DND-41 (cell line): ENCODE results near the gene CACNA2D1.
"Not testable (repeated sequence)": the region's sequence is repeated elsewhere in the genome, so short reads cannot be mapped to it uniquely, and the experiment has no call there.

Experiments
- ATAC-seq: fragments of 200-7000 bp; cut with Tn5 transposase; 3 replicates; pipeline ENCODE4 v1.9.1; 2021; ENCODE audit warnings: low read depth; ENCODE audit not compliant: insufficient read depth
- DNase-seq: peaks from one replicate; pipeline ENCODE4 v3.0.0-alpha.2; 2020
- H2AFZ ChIP-seq: 2 replicates; pipeline ENCODE4 v1.6.0; 2012; ENCODE audit warnings: low read depth, low read length
- H3K27ac ChIP-seq: 2 replicates; pipeline ENCODE4 v1.5.1; 2012; ENCODE audit warnings: low read length, inconsistent platforms
- H3K27me3 ChIP-seq: fragments of 200-600 bp; sonication (generic); 2 replicates; pipeline ENCODE4 v1.6.0; 2012; ENCODE audit warnings: low read length, mild to moderate bottlenecking, inconsistent platforms; ENCODE audit not compliant: insufficient read depth, poor library complexity
- H3K36me3 ChIP-seq: 2 replicates; pipeline ENCODE4 v1.5.1; 2012; ENCODE audit warnings: low read length, inconsistent platforms; ENCODE audit not compliant: insufficient read depth
- H3K4me1 ChIP-seq: 2 replicates; pipeline ENCODE4 v1.5.1; 2012; ENCODE audit warnings: mild to moderate bottlenecking, low read length; ENCODE audit not compliant: insufficient read depth
- H3K4me2 ChIP-seq: 2 replicates; pipeline ENCODE4 v1.6.0; 2012; ENCODE audit warnings: mild to moderate bottlenecking, moderate library complexity, low read length, inconsistent platforms; ENCODE audit not compliant: insufficient read depth
- H3K4me3 ChIP-seq, 2 experiments: fragments of 200-600 bp in 1 of 2; shearing (Covaris generic) in 1 of 2; 2 replicates each; pipeline ENCODE4 v1.5.1; 2012 to 2016; ENCODE audit warnings: inconsistent platforms in 2 of 2, low read length in 2 of 2, mild to moderate bottlenecking in 2 of 2, low read depth in 1 of 2, moderate library complexity in 1 of 2
- H3K79me2 ChIP-seq: 2 replicates; pipeline ENCODE4 v1.6.0; 2012; ENCODE audit warnings: low read length, inconsistent platforms; ENCODE audit not compliant: insufficient read depth
- H3K9ac ChIP-seq: 2 replicates; pipeline ENCODE4 v1.6.0; 2012; ENCODE audit warnings: low read depth, mild to moderate bottlenecking, inconsistent platforms, low read length, moderate library complexity
- H3K9me3 ChIP-seq: 2 replicates; pipeline ENCODE4 v1.5.1; 2012; ENCODE audit warnings: low read length, moderate library complexity, mild to moderate bottlenecking, inconsistent platforms; ENCODE audit not compliant: insufficient read depth, severe bottlenecking
- H4K20me1 ChIP-seq: 2 replicates; pipeline ENCODE4 v1.6.0; 2012; ENCODE audit warnings: low read length; ENCODE audit not compliant: insufficient read depth
- CTCF ChIP-seq: IDR thresholded peaks from 2 replicates; pipeline ENCODE4 v1.5.1; 2012; ENCODE audit warnings: borderline replicate concordance, low read length, moderate library complexity, mild to moderate bottlenecking; ENCODE audit not compliant: poor library complexity, severe bottlenecking; ENCODE audit errors: extremely low read depth
- EZH2 ChIP-seq: IDR thresholded peaks from 3 replicates; pipeline ENCODE4 v1.6.1; 2012; ENCODE audit warnings: borderline replicate concordance, low read depth, mild to moderate bottlenecking, moderate library complexity, low read length, inconsistent platforms; ENCODE audit not compliant: severe bottlenecking

The CACNA2D1 gene

DNA sequence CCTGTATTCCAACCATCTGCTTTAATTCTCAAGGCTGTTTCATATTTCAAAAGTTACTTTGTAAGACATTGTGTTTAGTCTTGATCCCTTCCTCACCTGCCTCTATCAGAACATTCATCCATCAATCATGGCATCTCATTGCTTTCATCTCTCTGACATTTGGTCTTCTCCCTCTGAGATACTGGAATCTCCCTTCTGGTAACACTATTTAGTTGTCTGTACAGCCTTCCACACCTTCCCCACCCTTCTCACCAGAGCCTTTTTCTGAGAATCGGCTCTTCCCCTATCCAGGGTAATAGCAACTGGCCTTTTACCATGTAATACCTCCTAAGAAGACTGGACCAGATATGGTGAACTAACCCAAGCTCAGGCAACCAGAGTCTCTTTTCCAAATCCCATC is 10.1 kb downstream of the CACNA2D1 start:
- H3K9me3 ChIP-seq, result no peaks in the 10 kb centered on the region
- H2AFZ ChIP-seq, result no peak overlapping the region
- ATAC-seq, result no peak
- H3K4me3 ChIP-seq, result no peak overlapping the region
- H3K79me2 ChIP-seq, result no peaks in the 10 kb centered on the region
- DNase-seq, result no peak
- H3K9ac ChIP-seq, result no peak overlapping the region
- TF ChIP-seq CTCF (no peak), EZH2 (no peak)
- H4K20me1 ChIP-seq, result no peaks in the 10 kb centered on the region
- no peaks in the 10 kb centered on the region for H3K27me3 ChIP-seq
- no peak overlapping the region for H3K4me2 ChIP-seq
- H3K36me3 ChIP-seq, result no peaks in the 10 kb centered on the region
- no peak overlapping the region for H3K27ac ChIP-seq
- no peaks in the 10 kb centered on the region for H3K4me1 ChIP-seq

DNA sequence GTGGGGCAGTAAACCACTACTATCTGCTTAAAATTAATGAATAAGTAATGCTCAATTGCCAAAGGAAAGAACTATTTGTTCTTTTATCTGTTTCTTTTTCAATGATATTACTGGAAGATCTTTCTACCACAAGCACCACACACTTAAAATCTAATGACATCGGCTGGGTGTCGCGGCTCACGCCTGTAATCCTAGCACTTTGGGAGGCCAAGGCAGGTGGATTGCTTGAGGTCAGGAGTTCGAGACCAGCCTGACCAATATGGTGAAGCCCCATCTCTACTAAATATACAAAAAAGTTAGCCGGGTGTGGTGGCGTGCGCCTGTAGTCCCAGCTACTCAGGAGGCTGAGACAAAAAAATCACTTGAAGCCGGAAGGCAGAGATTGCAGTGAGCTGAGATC is 10.8 kb downstream of the CACNA2D1 start:
- not testable (repeated sequence) for H4K20me1 ChIP-seq, H3K4me2 ChIP-seq, DNase-seq, H3K79me2 ChIP-seq, H2AFZ ChIP-seq, H3K27me3 ChIP-seq, H3K4me1 ChIP-seq, H3K36me3 ChIP-seq, H3K27ac ChIP-seq, H3K9ac ChIP-seq, H3K4me3 ChIP-seq, H3K9me3 ChIP-seq, ATAC-seq

DNA sequence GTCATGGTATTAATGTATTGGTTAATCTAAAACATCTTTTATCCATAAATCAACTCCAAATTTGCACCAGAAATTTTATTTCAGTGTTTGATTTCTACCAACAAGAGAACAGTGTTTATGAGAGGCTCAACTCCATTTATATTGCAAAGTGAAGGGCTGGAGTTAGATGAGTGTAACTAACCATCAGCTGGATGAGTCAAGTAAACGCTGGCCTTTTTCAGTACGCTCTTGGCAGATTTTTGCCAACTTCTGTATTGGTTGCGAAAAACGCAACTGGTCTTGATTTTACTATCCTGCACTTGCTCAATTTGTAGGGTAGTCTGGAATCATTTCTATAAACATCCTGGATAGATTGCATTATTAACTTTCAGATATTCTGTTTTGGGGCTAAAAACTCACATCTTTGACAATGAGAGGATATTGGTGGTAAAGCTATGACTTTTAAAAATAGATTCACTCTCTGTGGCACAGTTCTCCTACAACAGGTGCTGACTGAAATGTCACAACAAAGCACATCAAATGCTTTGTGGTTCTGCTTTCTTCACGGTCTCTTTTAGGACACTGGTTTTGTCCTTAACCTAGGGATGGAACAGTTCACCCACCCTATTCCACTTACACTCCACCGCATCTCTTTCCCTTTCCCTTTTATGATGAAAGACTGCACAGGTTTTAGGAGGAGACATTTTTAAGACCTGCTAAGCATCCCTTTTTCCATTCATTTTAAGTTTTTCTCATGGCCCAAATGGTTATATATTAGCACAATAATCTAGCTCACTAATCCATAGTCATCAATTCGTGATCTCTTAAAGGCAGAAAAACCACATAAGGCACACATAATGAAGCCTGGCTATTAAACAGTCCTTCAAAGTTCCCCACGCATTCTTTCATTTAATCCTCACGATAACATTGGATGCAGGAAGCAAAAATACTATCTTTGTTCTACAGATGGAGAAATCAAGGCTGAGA is 12.8 kb downstream of the CACNA2D1 start:
- Histone ChIP-seq H3K4me3 (no peak overlapping the region), H3K9ac (no peak overlapping the region), H4K20me1 (no peaks in the 10 kb centered on the region), H3K36me3 (no peaks in the 10 kb centered on the region), H3K79me2 (no peaks in the 10 kb centered on the region), H3K9me3 (no peaks in the 10 kb centered on the region), H3K27ac (no peak overlapping the region), H3K27me3 (no peaks in the 10 kb centered on the region), H3K4me2 (no peak overlapping the region), H2AFZ (no peak overlapping the region), H3K4me1 (no peaks in the 10 kb centered on the region)
- TF ChIP-seq EZH2, result no peak
- TF ChIP-seq CTCF, result no peak
- ATAC-seq, result no peak
- DNase-seq, result no peak

DNA sequence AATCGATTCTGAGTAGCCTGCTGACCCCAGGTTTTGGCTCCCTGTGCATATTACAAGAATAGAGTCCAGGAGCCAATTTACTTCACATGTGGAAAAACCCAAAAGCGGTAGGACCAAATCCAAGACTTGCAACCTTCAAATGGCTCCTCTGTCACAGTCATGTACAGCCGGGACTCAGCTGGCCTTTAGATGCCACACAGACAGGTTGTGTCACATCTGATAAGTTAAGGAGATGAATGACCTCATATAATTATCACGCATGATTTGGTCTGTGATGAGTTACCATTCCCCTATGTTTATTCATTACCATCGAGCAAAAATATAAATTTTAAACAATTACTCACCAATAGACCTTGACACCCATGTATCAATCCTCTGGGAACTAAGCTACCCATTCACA is 14.2 kb downstream of the CACNA2D1 start:
- no peaks in the 10 kb centered on the region for H3K36me3 ChIP-seq
- H3K9me3 ChIP-seq, result no peaks in the 10 kb centered on the region
- H2AFZ ChIP-seq, result no peak overlapping the region
- no peak for ATAC-seq
- H3K27ac ChIP-seq, result no peak overlapping the region
- H3K79me2 ChIP-seq, result no peaks in the 10 kb centered on the region
- no peaks in the 10 kb centered on the region for H3K27me3 ChIP-seq
- no peaks in the 10 kb centered on the region for H4K20me1 ChIP-seq
- TF ChIP-seq EZH2, result no peak
- TF ChIP-seq CTCF, result no peak
- no peak for DNase-seq
- no peak overlapping the region for H3K4me3 ChIP-seq
- no peaks in the 10 kb centered on the region for H3K4me1 ChIP-seq
- no peak overlapping the region for H3K4me2 ChIP-seq
- no peak overlapping the region for H3K9ac ChIP-seq
